HL-60 (cell line): ENCODE measurements around the gene ZNF416.

Experiments
- GABPA ChIP-seq: IDR thresholded peaks from 2 replicates; pipeline ENCODE4 v1.6.1; 2012; ENCODE audit warnings: low read depth
- POLR2AphosphoS5 ChIP-seq: IDR thresholded peaks from 2 replicates; pipeline ENCODE4 v1.6.1; 2012; ENCODE audit warnings: low read depth
- REST ChIP-seq: IDR thresholded peaks from 2 replicates; pipeline ENCODE4 v1.6.1; 2012; ENCODE audit warnings: low read depth; ENCODE audit not compliant: insufficient replicate concordance
- SPI1 ChIP-seq: IDR thresholded peaks from 2 replicates; pipeline ENCODE4 v1.6.1; 2012; ENCODE audit warnings: low read depth, mild to moderate bottlenecking, borderline replicate concordance
- TF ChIP-seq, protein P1 (sequence below): IDR thresholded peaks from one replicate; pipeline ENCODE4 v1.5.1; 2011; ENCODE audit warnings: low read length, control low read depth, inconsistent platforms; ENCODE audit not compliant: insufficient read depth

DNA sequence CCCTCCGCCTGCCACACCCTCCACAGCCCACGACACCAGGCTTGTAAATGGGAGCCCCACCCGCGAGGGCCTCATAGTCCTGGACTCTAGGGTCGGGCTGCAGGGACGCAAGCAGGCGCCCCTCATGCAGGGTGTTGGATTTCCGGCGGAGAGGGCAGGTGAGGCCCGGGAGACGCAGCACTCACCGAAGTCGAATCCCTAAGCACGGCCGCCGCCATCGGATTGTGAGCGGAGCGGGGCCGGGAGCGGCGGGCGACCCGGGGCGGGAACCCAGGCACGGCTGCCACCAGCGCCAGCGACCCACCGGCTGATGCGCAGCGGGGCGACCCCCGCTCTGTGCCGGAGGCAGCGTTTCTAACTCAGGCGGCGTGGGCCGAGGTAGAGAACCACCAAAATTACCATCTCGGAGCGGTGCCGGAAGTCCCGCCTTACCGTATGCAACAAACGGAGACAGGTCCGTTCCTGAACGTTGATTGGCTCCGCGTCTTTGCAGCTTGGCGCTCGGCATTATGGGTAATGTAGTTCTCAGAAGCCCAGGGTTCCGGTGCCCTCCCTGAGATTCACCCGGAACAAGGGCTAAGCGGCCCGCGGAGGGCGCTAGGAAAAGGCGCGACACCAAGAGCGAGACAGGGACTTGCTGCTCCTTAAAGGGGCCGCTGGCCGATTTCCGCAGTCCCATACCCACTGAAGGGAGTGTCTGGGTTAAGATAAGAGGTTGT lies at the start of gene ZNF416:
- TF ChIP-seq, protein P1, sequence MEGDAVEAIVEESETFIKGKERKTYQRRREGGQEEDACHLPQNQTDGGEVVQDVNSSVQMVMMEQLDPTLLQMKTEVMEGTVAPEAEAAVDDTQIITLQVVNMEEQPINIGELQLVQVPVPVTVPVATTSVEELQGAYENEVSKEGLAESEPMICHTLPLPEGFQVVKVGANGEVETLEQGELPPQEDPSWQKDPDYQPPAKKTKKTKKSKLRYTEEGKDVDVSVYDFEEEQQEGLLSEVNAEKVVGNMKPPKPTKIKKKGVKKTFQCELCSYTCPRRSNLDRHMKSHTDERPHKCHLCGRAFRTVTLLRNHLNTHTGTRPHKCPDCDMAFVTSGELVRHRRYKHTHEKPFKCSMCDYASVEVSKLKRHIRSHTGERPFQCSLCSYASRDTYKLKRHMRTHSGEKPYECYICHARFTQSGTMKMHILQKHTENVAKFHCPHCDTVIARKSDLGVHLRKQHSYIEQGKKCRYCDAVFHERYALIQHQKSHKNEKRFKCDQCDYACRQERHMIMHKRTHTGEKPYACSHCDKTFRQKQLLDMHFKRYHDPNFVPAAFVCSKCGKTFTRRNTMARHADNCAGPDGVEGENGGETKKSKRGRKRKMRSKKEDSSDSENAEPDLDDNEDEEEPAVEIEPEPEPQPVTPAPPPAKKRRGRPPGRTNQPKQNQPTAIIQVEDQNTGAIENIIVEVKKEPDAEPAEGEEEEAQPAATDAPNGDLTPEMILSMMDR, result no peak
- TF ChIP-seq POLR2AphosphoS5 (0 out of 2 replicates have a peak, but pooled peaks have one; percentile 20), SPI1 (no peak), GABPA (peak; percentile 88), REST (no peak)
